ENCODE results near the gene TMEM185B.

- TF ChIP-seq, protein P1, sequence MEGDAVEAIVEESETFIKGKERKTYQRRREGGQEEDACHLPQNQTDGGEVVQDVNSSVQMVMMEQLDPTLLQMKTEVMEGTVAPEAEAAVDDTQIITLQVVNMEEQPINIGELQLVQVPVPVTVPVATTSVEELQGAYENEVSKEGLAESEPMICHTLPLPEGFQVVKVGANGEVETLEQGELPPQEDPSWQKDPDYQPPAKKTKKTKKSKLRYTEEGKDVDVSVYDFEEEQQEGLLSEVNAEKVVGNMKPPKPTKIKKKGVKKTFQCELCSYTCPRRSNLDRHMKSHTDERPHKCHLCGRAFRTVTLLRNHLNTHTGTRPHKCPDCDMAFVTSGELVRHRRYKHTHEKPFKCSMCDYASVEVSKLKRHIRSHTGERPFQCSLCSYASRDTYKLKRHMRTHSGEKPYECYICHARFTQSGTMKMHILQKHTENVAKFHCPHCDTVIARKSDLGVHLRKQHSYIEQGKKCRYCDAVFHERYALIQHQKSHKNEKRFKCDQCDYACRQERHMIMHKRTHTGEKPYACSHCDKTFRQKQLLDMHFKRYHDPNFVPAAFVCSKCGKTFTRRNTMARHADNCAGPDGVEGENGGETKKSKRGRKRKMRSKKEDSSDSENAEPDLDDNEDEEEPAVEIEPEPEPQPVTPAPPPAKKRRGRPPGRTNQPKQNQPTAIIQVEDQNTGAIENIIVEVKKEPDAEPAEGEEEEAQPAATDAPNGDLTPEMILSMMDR (IDR thresholded peaks at IDR 0.05; ENCODE audit: insufficient read depth, low read length, poor library complexity, severe bottlenecking): no peak
- TF ChIP-seq EZH2phosphoT487 (conservative IDR thresholded peaks at IDR 0.05; ENCODE audit: low read length): no peak
Observed at GRCh38 chr2:120265006-120265405, 41.8 kb upstream of the TMEM185B start.
